Tibial nerve (tissue), 4 donors: ENCODE data around the gene FAM169A. TPM values are rescaled to one million over a fixed set of nuclear protein-coding genes. Genes with fewer than 3 reads are reported as not detected.

Experiments
- DNase-seq, 2 donors: peaks; one replicate each; pipeline ENCODE4 v3.0.0-alpha.2; 2019; ENCODE audit warnings: low spot score in 2 of 2
- H3K27ac ChIP-seq, 4 donors: fragments of 200-600 bp; sonication (generic) in 3 of 4; one replicate each; pipeline ENCODE4 v1.5.1; 2017 to 2019; ENCODE audit warnings: mild to moderate bottlenecking in 1 of 4
- H3K27me3 ChIP-seq, 2 donors: fragments of 200-600 bp; sonication (generic) in 1 of 2; one replicate each; pipeline versions ENCODE4 v1.5.1 to v1.6.0; 2017 to 2019
- H3K36me3 ChIP-seq, 3 donors: fragments of 200-600 bp; sonication (generic); one replicate each; pipeline ENCODE4 v1.5.1; 2018 to 2019
- H3K4me1 ChIP-seq, 4 donors: fragments of 200-600 bp; sonication (generic) in 3 of 4; one replicate each; pipeline ENCODE4 v1.5.1; 2017 to 2019
- H3K4me3 ChIP-seq, 4 donors: fragments of 200-600 bp; sonication (generic) in 3 of 4; one replicate each; pipeline ENCODE4 v1.5.1; 2017 to 2019; ENCODE audit warnings: mild to moderate bottlenecking in 1 of 4, moderate library complexity in 1 of 4
- H3K9me3 ChIP-seq, 4 donors: fragments of 200-600 bp; sonication (generic) in 3 of 4; one replicate each; pipeline ENCODE4 v1.5.1; 2017 to 2019
- CTCF ChIP-seq, 5 experiments: fragments of 200-600 bp in 3 of 5; fragments of 450-650 bp in 2 of 5; sonication (generic) in 3 of 5; IDR thresholded peaks; one replicate each; pipeline ENCODE4 v1.5.1; 2016 to 2019; ENCODE audit warnings: antibody characterized with exemption in 5 of 5, mild to moderate bottlenecking in 3 of 5, moderate library complexity in 2 of 5
- EP300 ChIP-seq, 2 donors: sonication (generic); formaldehyde crosslinking; IDR thresholded peaks; one replicate each; pipeline ENCODE4 v1.6.1; 2017; ENCODE audit warnings: antibody characterized with exemption in 2 of 2, mild to moderate bottlenecking in 1 of 2
- POLR2A ChIP-seq, 2 donors: fragments of 450-650 bp; IDR thresholded peaks; one replicate each; pipeline ENCODE4 v1.6.1; 2017; ENCODE audit warnings: antibody characterized with exemption in 2 of 2, mild to moderate bottlenecking in 2 of 2, moderate library complexity in 2 of 2
- WGBS, 2 donors: methylation state at CpG; one replicate each; pipeline ENCODE4 v1.1.5; 2018; 5-methylcytosine and 5-hydroxymethylcytosine counted together
- total RNA-seq, 4 donors: library from RNA; depleted of rRNA; stranded (reverse); fragments of >200 nt; gene quantifications; one replicate each; pipeline ENCODE4 v1.1.0, GENCODE V29; 2016

The FAM169A gene
- total RNA-seq, 4 donors from 2014 or later: 5.9 to 15.3 (median 10.8) TPM

GRCh38 chr5:74897049-74897448 is 30.9 kb upstream of the FAM169A start:
- Histone ChIP-seq H3K4me1 (peaks cover 0 to 12% (median 0%) of the 10 kb centered on the region in 4 donors), H3K36me3 (no peaks in the 10 kb centered on the region), H3K9me3 (peaks cover 0 to 8% (median 0%) of the 10 kb centered on the region in 4 donors), H3K4me3 (no peak overlapping the region), H3K27ac (no peak overlapping the region), H3K27me3 (no peaks in the 10 kb centered on the region)
- 82 to 91% methylated on average over 1 of the region's 1 CpG for WGBS, 2 donors
- DNase-seq: no peak
- TF ChIP-seq POLR2A (IDR thresholded peaks at IDR 0.05): no peak
- TF ChIP-seq EP300 (IDR thresholded peaks at IDR 0.05): no peak
- no peak for TF ChIP-seq CTCF (IDR thresholded peaks at IDR 0.05)

- peaks cover 0 to 12% (median 0%) of the 10 kb centered on the region in 4 donors for H3K4me1 ChIP-seq
- peak in 1 of 2 donors; percentile 40 for DNase-seq
- H3K36me3 ChIP-seq: no peaks in the 10 kb centered on the region
- no peaks in the 10 kb centered on the region for H3K27me3 ChIP-seq
- H3K27ac ChIP-seq: no peak overlapping the region
- TF ChIP-seq EP300 (IDR thresholded peaks at IDR 0.05) (peak in 1 of 2 donors; percentile 43), CTCF (IDR thresholded peaks at IDR 0.05) (no peak), POLR2A (IDR thresholded peaks at IDR 0.05) (no peak)
- H3K4me3 ChIP-seq: no peak overlapping the region
- H3K9me3 ChIP-seq: peaks cover 0 to 8% (median 0%) of the 10 kb centered on the region in 4 donors
- 30 to 35% methylated on average over 5 of the region's 5 CpGs for WGBS, 2 donors
Measured at GRCh38 chr5:74895906-74896305, 29.7 kb upstream of the FAM169A start.

- Histone ChIP-seq H3K4me1 (peaks cover 0 to 12% (median 0%) of the 10 kb centered on the region in 4 donors), H3K9me3 (peaks cover 0 to 8% (median 0%) of the 10 kb centered on the region in 4 donors), H3K36me3 (no peaks in the 10 kb centered on the region), H3K27me3 (no peaks in the 10 kb centered on the region), H3K4me3 (no peak overlapping the region), H3K27ac (no peak overlapping the region)
- WGBS, 2 donors: 97% methylated on average over 2 of the region's 2 CpGs
- TF ChIP-seq EP300 (IDR thresholded peaks at IDR 0.05): no peak
- no peak for TF ChIP-seq POLR2A (IDR thresholded peaks at IDR 0.05)
- TF ChIP-seq CTCF (IDR thresholded peaks at IDR 0.05): no peak
- no peak for DNase-seq
Measured at GRCh38 chr5:74894351-74894750, 28.2 kb upstream of the FAM169A start.

- Histone ChIP-seq H3K4me3 (no peak overlapping the region), H3K36me3 (no peaks in the 10 kb centered on the region), H3K27ac (no peak overlapping the region), H3K27me3 (no peaks in the 10 kb centered on the region), H3K4me1 (peaks cover 0 to 12% (median 0%) of the 10 kb centered on the region in 4 donors), H3K9me3 (peaks cover 0 to 8% (median 0%) of the 10 kb centered on the region in 4 donors)
- TF ChIP-seq POLR2A (IDR thresholded peaks at IDR 0.05) (no peak), CTCF (IDR thresholded peaks at IDR 0.05) (no peak), EP300 (IDR thresholded peaks at IDR 0.05) (no peak)
- WGBS, 2 donors: 41 to 51% methylated on average over 2 of the region's 2 CpGs
- no peak for DNase-seq
Measured at GRCh38 chr5:74892921-74893320, 26.7 kb upstream of the FAM169A start.

GRCh38 chr5:74889523-74890105 is 23.4 kb upstream of the FAM169A start:
- no peak for DNase-seq
- no peak overlapping the region for H3K27ac ChIP-seq
- no peaks in the 10 kb centered on the region for H3K27me3 ChIP-seq
- H3K9me3 ChIP-seq: peaks cover 0 to 4% (median 0%) of the 10 kb centered on the region in 4 donors
- no peaks in the 10 kb centered on the region for H3K36me3 ChIP-seq
- 90 to 95% methylated on average over 2 of the region's 2 CpGs for WGBS, 2 donors
- H3K4me1 ChIP-seq: no peaks in the 10 kb centered on the region
- TF ChIP-seq POLR2A (IDR thresholded peaks at IDR 0.05) (no peak), EP300 (IDR thresholded peaks at IDR 0.05) (no peak), CTCF (IDR thresholded peaks at IDR 0.05) (no peak)
- H3K4me3 ChIP-seq: no peak overlapping the region
